ACC112 (cell line): ENCODE data around the gene VSIG2.

Source experiments
- H2AFZ ChIP-seq: fragments of 200-600 bp; sonication (generic); one replicate; pipeline ENCODE4 v1.6.0; 2017; ENCODE audit warnings: antibody characterized with exemption, low read length; ENCODE audit not compliant: unreplicated experiment
- H3K27ac ChIP-seq: fragments of 200-600 bp; sonication (generic); 2 replicates; pipeline ENCODE4 v1.5.1; 2014; ENCODE audit warnings: low read depth, mild to moderate bottlenecking, antibody characterized with exemption, low read length, moderate library complexity
- H3K27me3 ChIP-seq: fragments of 200-600 bp; sonication (generic); 2 replicates; pipeline ENCODE4 v1.6.1; 2014; ENCODE audit warnings: mild to moderate bottlenecking, antibody characterized with exemption, low read length, moderate library complexity, mixed read lengths; ENCODE audit not compliant: insufficient read depth
- H3K36me3 ChIP-seq: fragments of 200-600 bp; sonication (generic); 2 replicates; pipeline ENCODE4 v1.6.1; 2016; ENCODE audit warnings: mild to moderate bottlenecking, antibody characterized with exemption, low read length, moderate library complexity, mixed read lengths; ENCODE audit not compliant: insufficient read depth
- H3K4me1 ChIP-seq: fragments of 200-600 bp; sonication (generic); one replicate; pipeline ENCODE4 v1.6.1; 2016; ENCODE audit warnings: low read length, mixed read lengths; ENCODE audit not compliant: insufficient read depth, unreplicated experiment, control insufficient read depth
- H3K4me3 ChIP-seq: fragments of 200-600 bp; sonication (generic); 2 replicates; pipeline ENCODE4 v1.5.1; 2014; ENCODE audit warnings: mild to moderate bottlenecking, low read depth, low read length
- H3K79me2 ChIP-seq: fragments of 200-600 bp; sonication (generic); one replicate; pipeline ENCODE4 v1.6.0; 2016; ENCODE audit warnings: low read length; ENCODE audit not compliant: control insufficient read depth, unreplicated experiment, insufficient read depth

The VSIG2 gene

GRCh38 chr11:124762624-124763155 is 10.6 kb upstream of the VSIG2 start:
- peak overlapping the region; percentile 75 for H3K4me3 ChIP-seq
- H2AFZ ChIP-seq, result no peak overlapping the region
- peaks cover 3% of the 10 kb centered on the region for H3K79me2 ChIP-seq
- peaks cover 13% of the 10 kb centered on the region; the same call in 1 of the 2 replicates for H3K27me3 ChIP-seq
- H3K36me3 ChIP-seq, result 0 out of 2 replicates have a peak, but pooled peaks cover 10% of the 10 kb centered on the region
- H3K4me1 ChIP-seq, result peaks cover 4% of the 10 kb centered on the region
- no peak overlapping the region for H3K27ac ChIP-seq

GRCh38 chr11:124762105-124762623 is 10.1 kb upstream of the VSIG2 start, which contains the start of gene ESAM:
ESAM (minus strand) TSS chr11:124762290; CDS start chr11:124762154, 136 bp downstream.
- peaks cover under 1% of the 10 kb centered on the region for H3K79me2 ChIP-seq
- H3K27ac ChIP-seq, result no peak within 1 kb of the TSS
- peaks cover 4% of the 10 kb centered on the region for H3K4me1 ChIP-seq
- no peak within 1 kb of the TSS for H2AFZ ChIP-seq
- H3K27me3 ChIP-seq, result peaks cover 13% of the 10 kb centered on the region; the same call in 1 of the 2 replicates
- H3K4me3 ChIP-seq, result peak within 1 kb of the TSS; percentile 75
- 0 out of 2 replicates have a peak, but pooled peaks cover 5% of the 10 kb centered on the region for H3K36me3 ChIP-seq

GRCh38 chr11:124761301-124762104 is 9.4 kb upstream of the VSIG2 start:
- peaks cover 13% of the 10 kb centered on the region; the same call in 1 of the 2 replicates for H3K27me3 ChIP-seq
- peaks cover 4% of the 10 kb centered on the region for H3K4me1 ChIP-seq

GRCh38 chr11:124760806-124761205 is 8.8 kb upstream of the VSIG2 start:
- H3K79me2 ChIP-seq, result no peaks in the 10 kb centered on the region
- no peak overlapping the region for H3K27ac ChIP-seq
- peaks cover 13% of the 10 kb centered on the region; the same call in 1 of the 2 replicates for H3K27me3 ChIP-seq
- H3K4me3 ChIP-seq, result no peak overlapping the region
- no peaks in the 10 kb centered on the region for H3K36me3 ChIP-seq
- no peak overlapping the region for H2AFZ ChIP-seq
- no peaks in the 10 kb centered on the region for H3K4me1 ChIP-seq

More at GRCh38 chr11:124761301-124762104, 9.4 kb upstream of the VSIG2 start:
- no peaks in the 10 kb centered on the region for H3K79me2 ChIP-seq
- peak overlapping the region; percentile 75 for H3K4me3 ChIP-seq
- no peak overlapping the region for H3K27ac ChIP-seq
- H3K36me3 ChIP-seq, result no peaks in the 10 kb centered on the region
- no peak overlapping the region for H2AFZ ChIP-seq

GRCh38 chr11:124760205-124760652 is 8.2 kb upstream of the VSIG2 start:
- H3K36me3 ChIP-seq, result no peaks in the 10 kb centered on the region
- no peak overlapping the region for H2AFZ ChIP-seq
- H3K4me1 ChIP-seq, result no peaks in the 10 kb centered on the region
- H3K27ac ChIP-seq, result no peak overlapping the region
- no peaks in the 10 kb centered on the region for H3K79me2 ChIP-seq
- peaks cover 13% of the 10 kb centered on the region; the same call in 1 of the 2 replicates for H3K27me3 ChIP-seq
- no peak overlapping the region for H3K4me3 ChIP-seq

GRCh38 chr11:124759266-124760204 is 7.5 kb upstream of the VSIG2 start:
- H3K4me1 ChIP-seq, result peaks cover 5% of the 10 kb centered on the region
- H3K27me3 ChIP-seq, result peaks cover 13% of the 10 kb centered on the region; the same call in 1 of the 2 replicates
- H3K27ac ChIP-seq, result no peak overlapping the region
- H3K79me2 ChIP-seq, result no peaks in the 10 kb centered on the region
- peak overlapping the region; percentile 61 for H3K4me3 ChIP-seq
- H3K36me3 ChIP-seq, result no peaks in the 10 kb centered on the region
- H2AFZ ChIP-seq, result no peak overlapping the region

GRCh38 chr11:124758355-124759265 is 6.6 kb upstream of the VSIG2 start:
- H2AFZ ChIP-seq, result peak overlapping the region; percentile 66
- peaks cover 15% of the 10 kb centered on the region for H3K4me1 ChIP-seq
- H3K79me2 ChIP-seq, result no peaks in the 10 kb centered on the region
- no peaks in the 10 kb centered on the region for H3K36me3 ChIP-seq
- H3K27ac ChIP-seq, result no peak overlapping the region
- peak overlapping the region; percentile 61 for H3K4me3 ChIP-seq
- peaks cover 13% of the 10 kb centered on the region; the same call in 1 of the 2 replicates for H3K27me3 ChIP-seq

- Histone ChIP-seq H3K79me2 (no peaks in the 10 kb centered on the region), H3K36me3 (no peaks in the 10 kb centered on the region), H3K27ac (no peak overlapping the region), H2AFZ (no peak overlapping the region), H3K4me1 (peaks cover 18% of the 10 kb centered on the region), H3K4me3 (no peak overlapping the region), H3K27me3 (peaks cover 10% of the 10 kb centered on the region; the same call in 1 of the 2 replicates)
Observed at GRCh38 chr11:124757320-124757719, 5.3 kb upstream of the VSIG2 start.

GRCh38 chr11:124756753-124757227 is 4.7 kb upstream of the VSIG2 start:
- H3K4me1 ChIP-seq, result peaks cover 18% of the 10 kb centered on the region
- no peaks in the 10 kb centered on the region for H3K79me2 ChIP-seq
- no peak overlapping the region for H3K27ac ChIP-seq
- H2AFZ ChIP-seq, result no peak overlapping the region
- H3K27me3 ChIP-seq, result peaks cover 6% of the 10 kb centered on the region; the same call in 1 of the 2 replicates
- no peak overlapping the region for H3K4me3 ChIP-seq
- no peaks in the 10 kb centered on the region for H3K36me3 ChIP-seq
